Heart left ventricle (tissue), 16 donors: ENCODE results near the gene MYB. TPM values are rescaled to one million over a fixed set of nuclear protein-coding genes. Genes with fewer than 3 reads are reported as not detected.

Experiments
- ATAC-seq, 4 donors: fragments of 200-7000 bp; cut with Tn5 transposase; one replicate each; pipeline ENCODE4 v1.9.1; 2020 to 2022; ENCODE audit warnings: moderate library complexity in 4 of 4, mild to moderate bottlenecking in 3 of 4, moderate number of reproducible peaks in 1 of 4
- DNase-seq, 5 donors: peaks; one replicate each; pipeline ENCODE4 v3.0.0-alpha.2; 2020
- H3K27ac ChIP-seq, 12 donors: fragments of 200-600 bp; sonication (generic) in 4 of 12; one replicate each; pipeline versions ENCODE4 v1.5.0 to v1.8.0; 2016 to 2022; ENCODE audit warnings: mild to moderate bottlenecking in 2 of 12
- H3K27me3 ChIP-seq, 9 donors: fragments of 200-600 bp; sonication (generic) in 2 of 9; one replicate each; pipeline versions ENCODE4 v1.5.1 to v1.8.0; 2016 to 2022; ENCODE audit warnings: mild to moderate bottlenecking in 3 of 9
- H3K36me3 ChIP-seq, 9 donors: fragments of 200-600 bp; sonication (generic) in 2 of 9; one replicate each; pipeline versions ENCODE4 v1.5.0 to v1.8.0; 2018 to 2022; ENCODE audit warnings: mild to moderate bottlenecking in 2 of 9
- H3K4me1 ChIP-seq, 12 donors: fragments of 200-600 bp; sonication (generic) in 4 of 12; one replicate each; pipeline versions ENCODE4 v1.5.0 to v1.8.0; 2016 to 2022; ENCODE audit warnings: mild to moderate bottlenecking in 3 of 12
- H3K4me3 ChIP-seq, 12 donors: fragments of 200-600 bp; sonication (generic) in 4 of 12; one replicate each; pipeline versions ENCODE4 v1.5.0 to v1.8.0; 2017 to 2022; ENCODE audit warnings: mild to moderate bottlenecking in 9 of 12, moderate library complexity in 4 of 12
- H3K9me3 ChIP-seq, 12 donors: fragments of 200-600 bp; sonication (generic) in 4 of 12; one replicate each; pipeline versions ENCODE4 v1.5.0 to v1.8.0; 2016 to 2022; ENCODE audit warnings: mild to moderate bottlenecking in 1 of 12
- POLR2A ChIP-seq, 2 donors: fragments of 450-650 bp; IDR thresholded peaks; one replicate each; pipeline ENCODE4 v1.6.1; 2017; ENCODE audit warnings: antibody characterized with exemption in 2 of 2, mild to moderate bottlenecking in 2 of 2, moderate library complexity in 2 of 2
- WGBS, 4 donors: extraction: QIAGEN DNeasy Blood & Tissue Kit in 2 of 4; methylation state at CpG; one replicate each; pipeline versions ENCODE4 v1.1.5 to v1.1.7; 2013 to 2018; 5-methylcytosine and 5-hydroxymethylcytosine counted together
- intact Hi-C, 10 donors: fragments of 100-400 bp; cut with DNase I; formaldehyde crosslinking; loops; one replicate each; pipeline versions ENCODE4 v1.11.1 to v1.14.2; 2022
- polyA plus RNA-seq, 2 donors: library from polyadenylated mRNA; stranded (reverse); fragments of 200-250 nt; gene quantifications; one replicate each; pipeline ENCODE4 v1.2.3, GENCODE V29; 2013
- total RNA-seq, 9 donors: library from RNA; depleted of rRNA in 2 of 9; stranded (reverse); fragments of >200 nt in 2 of 9; fragmentation: NEBNext Ultra II Directional in 3 of 9; extraction: Animal tissue kit (Norgen Biotek cat#: 25700) in 3 of 9; gene quantifications; one replicate each; pipeline versions ENCODE4 v1.1.0 to v1.2.4, GENCODE V29; 2016 to 2023
- TF ChIP-seq, protein P1 (sequence below), 12 donors: fragments of 200-600 bp; sonication (generic) in 4 of 12; IDR thresholded peaks; one replicate each; pipeline versions ENCODE4 v1.5.0 to v1.8.0; 2018 to 2022; ENCODE audit warnings: antibody characterized with exemption in 12 of 12, mild to moderate bottlenecking in 5 of 12
- donor health status: ischemic (EF 13 %, LVEDD 7.1; RV severe dilation, severe dysfunction).
- donor health status: healthy with polysubstance abuse.
- donor health status: DM: no; HTN: yes; CAD: no.
- donor health status: DM: no; HTN: no; CAD: no.
- donor health status: ischemic (EF 25% LVEDD 6.9; RV normal size, moderate dysfunction).
- donor health status: ischemic (EF 25% LVEDD 5.7; RV mildly dilated, moderate dysfunction).
- donor health status: healthy.
- donor health status: DM: yes; HTN: yes; CAD: no.
- donor health status: ischemic (EF 35%, LVEDD 5.7; RV mildly dilated, moderate dysfunction).
- donor health status: nonischemic (EF 11% LVEDD 7.7; RV severe dilation, severe dysfunction).
- donor health status: DM: yes; HTN: yes; CAD: no.
- donor health status: PGD.
- donor health status: ischemic (EF 29% LVEDD 5.4; RV normal size, mild dysfunction).
- donor health status: nonischemic (EF 23%, LVEDD 6.1; RV moderate dilation, normal function).

MYB gene
- total and polyA plus RNA-seq, 11 donors, result 0.12 to 0.53 (median 0.20) TPM; not detected in 8

DNA sequence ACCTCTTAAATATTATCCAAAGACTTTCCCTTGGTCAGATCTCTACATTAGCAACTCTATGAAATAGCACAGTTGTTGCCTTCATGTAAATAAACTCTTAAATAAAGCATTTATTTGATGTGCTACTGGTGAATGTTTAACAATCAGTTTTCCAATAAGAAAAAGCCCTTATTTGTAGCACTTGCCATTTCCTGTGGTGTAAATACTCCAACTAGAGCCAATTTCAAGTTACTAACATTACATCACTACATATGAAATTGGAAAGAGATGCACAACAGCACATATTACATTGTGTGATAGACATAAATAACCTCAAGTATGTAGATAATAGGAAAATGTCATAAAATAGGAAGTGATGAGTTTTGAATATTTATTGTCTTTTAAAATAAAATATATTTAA is 5.0 kb upstream of the MYB start:
- no peak overlapping the region for H3K4me3 ChIP-seq
- no peak overlapping the region for H3K27ac ChIP-seq
- H3K27me3 ChIP-seq, result no peaks in the 10 kb centered on the region
- peaks cover 0 to 14% (median 0%) of the 10 kb centered on the region in 12 donors for H3K4me1 ChIP-seq
- DNase-seq, result no peak
- no peak for TF ChIP-seq POLR2A (IDR thresholded peaks at IDR 0.05)
- TF ChIP-seq, protein P1, sequence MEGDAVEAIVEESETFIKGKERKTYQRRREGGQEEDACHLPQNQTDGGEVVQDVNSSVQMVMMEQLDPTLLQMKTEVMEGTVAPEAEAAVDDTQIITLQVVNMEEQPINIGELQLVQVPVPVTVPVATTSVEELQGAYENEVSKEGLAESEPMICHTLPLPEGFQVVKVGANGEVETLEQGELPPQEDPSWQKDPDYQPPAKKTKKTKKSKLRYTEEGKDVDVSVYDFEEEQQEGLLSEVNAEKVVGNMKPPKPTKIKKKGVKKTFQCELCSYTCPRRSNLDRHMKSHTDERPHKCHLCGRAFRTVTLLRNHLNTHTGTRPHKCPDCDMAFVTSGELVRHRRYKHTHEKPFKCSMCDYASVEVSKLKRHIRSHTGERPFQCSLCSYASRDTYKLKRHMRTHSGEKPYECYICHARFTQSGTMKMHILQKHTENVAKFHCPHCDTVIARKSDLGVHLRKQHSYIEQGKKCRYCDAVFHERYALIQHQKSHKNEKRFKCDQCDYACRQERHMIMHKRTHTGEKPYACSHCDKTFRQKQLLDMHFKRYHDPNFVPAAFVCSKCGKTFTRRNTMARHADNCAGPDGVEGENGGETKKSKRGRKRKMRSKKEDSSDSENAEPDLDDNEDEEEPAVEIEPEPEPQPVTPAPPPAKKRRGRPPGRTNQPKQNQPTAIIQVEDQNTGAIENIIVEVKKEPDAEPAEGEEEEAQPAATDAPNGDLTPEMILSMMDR (IDR thresholded peaks at IDR 0.05), result no peak
- ATAC-seq, result no peak
- no peaks in the 10 kb centered on the region for H3K9me3 ChIP-seq
- H3K36me3 ChIP-seq, result no peaks in the 10 kb centered on the region
- intact Hi-C loops, result no loop called here

GRCh38 chr6:135176464-135176863 is 4.6 kb upstream of the MYB start:
- DNase-seq (no peak), ATAC-seq (no peak)
- 83 to 92% (median 89%) methylated on average over 6 of the region's 6 CpGs for WGBS, 4 donors
- Histone ChIP-seq H3K27me3 (no peaks in the 10 kb centered on the region), H3K27ac (no peak overlapping the region), H3K36me3 (no peaks in the 10 kb centered on the region), H3K4me3 (no peak overlapping the region), H3K4me1 (peaks cover 0 to 14% (median under 1%) of the 10 kb centered on the region in 12 donors), H3K9me3 (no peaks in the 10 kb centered on the region)
- intact Hi-C loops, result no loop called here
- TF ChIP-seq, protein P1 (IDR thresholded peaks at IDR 0.05), result no peak
- no peak for TF ChIP-seq POLR2A (IDR thresholded peaks at IDR 0.05)

DNA sequence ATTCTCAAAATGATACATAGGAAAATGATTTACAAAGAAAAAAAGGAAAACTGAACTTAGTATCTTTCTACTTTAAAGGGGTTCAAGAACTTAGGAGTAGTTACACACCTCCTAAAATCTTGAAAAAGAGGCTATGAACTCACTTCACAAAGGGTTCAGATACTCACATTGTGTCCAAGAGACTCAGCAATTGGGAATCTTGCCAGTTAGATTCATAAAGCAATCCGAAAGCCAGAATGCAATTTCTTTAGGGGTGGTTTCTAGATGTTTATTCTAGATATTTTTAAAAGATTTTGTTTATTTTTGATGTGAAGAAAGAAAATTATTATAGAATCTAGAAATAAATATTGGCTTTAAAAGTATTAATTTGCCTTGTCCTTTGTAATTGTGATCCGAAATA is 1.7 kb upstream of the MYB start:
- 77 to 80% (median 77%) methylated on average over 2 of the region's 2 CpGs for WGBS, 4 donors
- H3K4me1 ChIP-seq, result peaks cover 0 to 40% (median 19%) of the 10 kb centered on the region in 12 donors
- H3K36me3 ChIP-seq, result no peaks in the 10 kb centered on the region
- H3K4me3 ChIP-seq, result no peak overlapping the region
- H3K27ac ChIP-seq, result no peak overlapping the region
- peaks cover 5 to 25% (median 19%) of the 10 kb centered on the region in 9 donors for H3K27me3 ChIP-seq
- intact Hi-C loops, result no loop called here
- ATAC-seq (no peak), DNase-seq (no peak)
- H3K9me3 ChIP-seq, result no peaks in the 10 kb centered on the region
- TF ChIP-seq, protein P1 (IDR thresholded peaks at IDR 0.05), result no peak
- TF ChIP-seq POLR2A (IDR thresholded peaks at IDR 0.05), result no peak

DNA sequence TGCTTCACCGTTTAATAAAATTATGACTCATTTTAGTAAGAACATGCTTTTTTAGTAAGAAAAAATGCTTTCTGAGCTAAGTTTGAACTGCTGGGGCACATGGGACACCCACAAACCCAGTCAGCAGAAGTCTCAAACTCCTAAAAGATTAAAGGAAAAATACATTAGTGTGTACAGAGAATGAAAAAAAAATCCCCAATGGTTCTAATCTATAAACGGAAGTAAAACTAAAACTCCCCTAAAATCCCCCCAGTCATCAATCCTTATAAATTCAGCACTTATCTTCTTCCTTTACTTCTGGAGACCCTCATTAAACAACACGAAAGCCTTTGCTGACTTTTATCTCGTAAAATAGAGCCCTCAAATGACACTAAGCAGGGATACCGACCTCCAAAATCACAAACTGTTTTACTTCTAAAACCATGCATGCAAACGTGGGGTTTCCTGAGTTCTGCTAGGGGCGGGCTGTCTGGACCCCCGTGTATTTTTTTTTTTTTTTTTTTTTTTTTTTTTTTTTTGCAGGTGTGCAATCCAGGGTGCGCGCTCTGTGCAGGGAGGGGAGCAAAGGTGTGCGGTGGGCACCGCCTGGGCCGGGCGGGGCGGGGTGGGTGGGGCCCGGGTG is 1.1 kb upstream of the MYB start:
- Histone ChIP-seq H3K9me3 (no peaks in the 10 kb centered on the region), H3K27ac (no peak overlapping the region), H3K4me3 (peak overlapping the region; percentile 20 to 72 (median 55)), H3K36me3 (no peaks in the 10 kb centered on the region), H3K27me3 (peaks cover 5 to 31% (median 21%) of the 10 kb centered on the region in 9 donors), H3K4me1 (peaks cover 0 to 40% (median 19%) of the 10 kb centered on the region in 12 donors)
- DNase-seq (no peak), ATAC-seq (no peak)
- 14 to 19% (median 17%) methylated on average over 11 to 16 of the region's 16 CpGs for WGBS, 4 donors
- intact Hi-C loops, result loop anchor here in 1 of 10 donors (10.0 kb wide), 1 partner anchor 1315 kb away; no protein-coding TSS in a partner anchor
- TF ChIP-seq POLR2A (IDR thresholded peaks at IDR 0.05), result no peak
- TF ChIP-seq, protein P1 (IDR thresholded peaks at IDR 0.05), result no peak
